Panc1 (cell line): ENCODE measurements around the gene TMIGD1. TPM values are rescaled to one million over a fixed set of nuclear protein-coding genes. Genes with fewer than 3 reads are reported as not detected.

ENCODE experiments used
- ATAC-seq: fragments of 200-7000 bp; cut with Tn5 transposase; 2 replicates; pipeline ENCODE4 v1.9.1; 2020; ENCODE audit warnings: mild to moderate bottlenecking, moderate library complexity
- BruUV-seq: library from RNA; stranded (reverse); fragments of 400-500 nt; replicated peaks from 2 replicates; lab custom pipeline; 2021; lab: Mats Ljungman, UMichigan
- CTCF ChIA-PET: fragments of 300-600 bp; sonication (Branson Sonifier 250); formaldehyde crosslinking; loops from one replicate; lab custom pipeline; 2022; ENCODE audit warnings: antibody characterized with exemption; lab: Charles Lee
- POLR2A ChIA-PET: fragments of 300-600 bp; sonication (Branson Sonifier 250); formaldehyde crosslinking; loops from one replicate; lab custom pipeline; 2022; ENCODE audit warnings: antibody characterized with exemption; lab: Charles Lee
- DNase-seq: peaks from one replicate; pipeline ENCODE4 v3.0.0-alpha.2; 2010; ENCODE audit warnings: low read depth, low spot score
- H3K27ac ChIP-seq: 2 replicates; pipeline ENCODE4 v1.5.1; 2011; ENCODE audit warnings: mild to moderate bottlenecking, low read length, inconsistent platforms
- H3K27me3 ChIP-seq: fragments of 200-500 bp; sonication (Bioruptor generic); 2 replicates; pipeline ENCODE4 v1.6.0; 2014; ENCODE audit warnings: low read length, inconsistent platforms; ENCODE audit not compliant: control insufficient read depth, insufficient read depth
- H3K36me3 ChIP-seq: fragments of 200-500 bp; sonication (Bioruptor generic); 2 replicates; pipeline ENCODE4 v1.5.1; 2014; ENCODE audit warnings: inconsistent platforms, mild to moderate bottlenecking, low read length, moderate library complexity; ENCODE audit not compliant: control insufficient read depth, insufficient read depth
- H3K4me1 ChIP-seq: 2 replicates; pipeline ENCODE4 v1.5.1; 2011; ENCODE audit warnings: inconsistent platforms, mild to moderate bottlenecking, low read length, moderate library complexity; ENCODE audit not compliant: control insufficient read depth, insufficient read depth
- H3K4me3 ChIP-seq, 2 experiments: 2 replicates each; pipeline ENCODE4 v1.5.1; 2011 to 2012; ENCODE audit warnings: low read depth in 2 of 2, low read length in 2 of 2, mild to moderate bottlenecking in 2 of 2, inconsistent platforms in 1 of 2, moderate library complexity in 1 of 2
- H3K9me3 ChIP-seq: fragments of 200-500 bp; sonication (Bioruptor generic); 2 replicates; pipeline ENCODE4 v1.5.1; 2014; ENCODE audit warnings: low read depth, mild to moderate bottlenecking, inconsistent platforms, low read length, moderate library complexity; ENCODE audit not compliant: control insufficient read depth, insufficient read depth
- POLR2AphosphoS5 ChIP-seq: IDR thresholded peaks from 2 replicates; pipeline ENCODE4 v1.6.1; 2012; ENCODE audit warnings: mild to moderate bottlenecking, low read depth, low read length, moderate library complexity
- REST ChIP-seq, 2 experiments: IDR thresholded peaks; 2 replicates each; pipeline ENCODE4 v1.6.1; 2011 to 2012; ENCODE audit warnings: low read depth in 2 of 2, control low read depth in 1 of 2, low read length in 1 of 2, mild to moderate bottlenecking in 1 of 2, moderate library complexity in 1 of 2; ENCODE audit not compliant: insufficient read depth in 1 of 2
- SIN3A ChIP-seq: IDR thresholded peaks from 2 replicates; pipeline ENCODE4 v1.6.1; 2012; ENCODE audit warnings: low read depth, mild to moderate bottlenecking, low read length, moderate library complexity, borderline replicate concordance; ENCODE audit not compliant: insufficient read depth
- TCF7L2 ChIP-seq: IDR thresholded peaks from 2 replicates; pipeline ENCODE4 v1.6.1; 2011; ENCODE audit warnings: mild to moderate bottlenecking, low read depth, low read length, inconsistent platforms
- in situ Hi-C: cut with HindIII; loops from 2 replicates; pipeline ENCODE4 v1.10.0; 2016; ENCODE audit warnings: low sequenced_read_pairs, low pct_unique_long_range_greater_than_20kb
- intact Hi-C: fragments of 100-400 bp; cut with micrococcal nuclease; formaldehyde crosslinking; loops from one replicate; pipeline ENCODE4 v1.10.0; 2022; ENCODE audit not compliant: unreplicated experiment
- total RNA-seq: library from RNA; stranded (reverse); gene quantifications from one replicate; pipeline ENCODE4 v1.2.1, GENCODE V29; 2021; ENCODE audit not compliant: unreplicated experiment
- TF ChIP-seq, protein P1 (sequence below): fragments of 450-650 bp; IDR thresholded peaks from 2 replicates; pipeline ENCODE4 v1.5.1; 2017; ENCODE audit warnings: mild to moderate bottlenecking

Gene TMIGD1
- total RNA-seq, 1 experiment from 2014 or later = not detected

- ChIA-PET CTCF (no interaction called here), POLR2A (no interaction called here)
- ATAC-seq (no peak), DNase-seq (no peak)
- Histone ChIP-seq H3K36me3 (no peaks in the 10 kb centered on the region), H3K4me3 (no peak overlapping the region), H3K4me1 (no peaks in the 10 kb centered on the region), H3K9me3 (no peaks in the 10 kb centered on the region), H3K27ac (no peak overlapping the region), H3K27me3 (peaks cover 11% of the 10 kb centered on the region; the same call in 1 of the 2 replicates)
- no peak for TF ChIP-seq TCF7L2
- no TSS peak for BruUV-seq
- intact Hi-C loops = no loop called here
- in situ Hi-C loops = no loop called here
Observed at GRCh38 chr17:30323895-30324319, 9.9 kb downstream of the TMIGD1 start.

- Histone ChIP-seq H3K27me3 (peaks cover 11% of the 10 kb centered on the region; the same call in 1 of the 2 replicates), H3K4me1 (no peaks in the 10 kb centered on the region), H3K36me3 (no peaks in the 10 kb centered on the region), H3K27ac (no peak overlapping the region), H3K4me3 (no peak overlapping the region), H3K9me3 (no peaks in the 10 kb centered on the region)
- ChIA-PET CTCF (no interaction called here), POLR2A (no interaction called here)
- BruUV-seq = no TSS peak
- DNase-seq = no peak
- no peak for ATAC-seq
- intact Hi-C loops (no loop called here), in situ Hi-C loops (no loop called here)
- TF ChIP-seq, protein P1, sequence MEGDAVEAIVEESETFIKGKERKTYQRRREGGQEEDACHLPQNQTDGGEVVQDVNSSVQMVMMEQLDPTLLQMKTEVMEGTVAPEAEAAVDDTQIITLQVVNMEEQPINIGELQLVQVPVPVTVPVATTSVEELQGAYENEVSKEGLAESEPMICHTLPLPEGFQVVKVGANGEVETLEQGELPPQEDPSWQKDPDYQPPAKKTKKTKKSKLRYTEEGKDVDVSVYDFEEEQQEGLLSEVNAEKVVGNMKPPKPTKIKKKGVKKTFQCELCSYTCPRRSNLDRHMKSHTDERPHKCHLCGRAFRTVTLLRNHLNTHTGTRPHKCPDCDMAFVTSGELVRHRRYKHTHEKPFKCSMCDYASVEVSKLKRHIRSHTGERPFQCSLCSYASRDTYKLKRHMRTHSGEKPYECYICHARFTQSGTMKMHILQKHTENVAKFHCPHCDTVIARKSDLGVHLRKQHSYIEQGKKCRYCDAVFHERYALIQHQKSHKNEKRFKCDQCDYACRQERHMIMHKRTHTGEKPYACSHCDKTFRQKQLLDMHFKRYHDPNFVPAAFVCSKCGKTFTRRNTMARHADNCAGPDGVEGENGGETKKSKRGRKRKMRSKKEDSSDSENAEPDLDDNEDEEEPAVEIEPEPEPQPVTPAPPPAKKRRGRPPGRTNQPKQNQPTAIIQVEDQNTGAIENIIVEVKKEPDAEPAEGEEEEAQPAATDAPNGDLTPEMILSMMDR = no peak
- TF ChIP-seq POLR2AphosphoS5 (no peak), SIN3A (no peak), TCF7L2 (no peak), REST (IDR thresholded peaks at IDR 0.05; ENCODE audit: insufficient read depth in 1 of 2, low read depth in 2 of 2, low read length in 1 of 2) (no peak)
Observed at GRCh38 chr17:30323262-30323894, 10.5 kb downstream of the TMIGD1 start.

DNA sequence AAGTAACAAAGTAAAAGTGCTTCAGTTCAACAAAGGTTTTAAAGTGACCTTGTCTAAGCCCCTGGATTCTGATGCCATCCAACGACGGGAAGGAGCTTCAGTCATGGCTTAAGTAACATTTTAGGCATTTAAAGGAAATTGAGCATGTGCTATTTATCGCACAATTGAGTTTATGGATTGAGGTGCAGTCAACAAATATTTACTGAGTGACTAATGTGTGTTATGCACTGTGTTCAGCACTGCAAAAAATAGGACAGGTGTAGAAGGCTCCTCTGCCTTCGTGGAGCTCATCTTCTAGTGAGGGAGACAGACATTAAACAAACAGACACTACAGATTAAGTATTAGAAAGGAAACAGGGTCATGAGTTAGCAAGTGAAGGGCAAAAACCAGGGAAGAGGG is 12.5 kb downstream of the TMIGD1 start:
- peaks cover 11% of the 10 kb centered on the region; the same call in 1 of the 2 replicates for H3K27me3 ChIP-seq
- in situ Hi-C loops = no loop called here
- TF ChIP-seq TCF7L2 (no peak), REST (IDR thresholded peaks at IDR 0.05; ENCODE audit: insufficient read depth in 1 of 2, low read depth in 2 of 2, low read length in 1 of 2) (no peak), POLR2AphosphoS5 (no peak), SIN3A (no peak)
- TF ChIP-seq, protein P1 = no peak
- ATAC-seq (peak; percentile 35; the same call in 1 of the 2 replicates), DNase-seq (no peak)
- BruUV-seq = no TSS peak
- no peaks in the 10 kb centered on the region for H3K9me3 ChIP-seq
- H3K36me3 ChIP-seq = no peaks in the 10 kb centered on the region
- intact Hi-C loops = no loop called here
- POLR2A ChIA-PET = no interaction called here
- H3K27ac ChIP-seq = no peak overlapping the region
- CTCF ChIA-PET = no interaction called here
- no peaks in the 10 kb centered on the region for H3K4me1 ChIP-seq
- H3K4me3 ChIP-seq = no peak overlapping the region
